Measurements from ENCODE around the gene PAM16.
A peak's percentile ranks its signal among the peaks of the same experiment; 100 is the strongest.
"Not testable (repeated sequence)": the region's sequence is repeated elsewhere in the genome, so short reads cannot be mapped to it uniquely, and the experiment has no call there.

The PAM16 gene

DNA sequence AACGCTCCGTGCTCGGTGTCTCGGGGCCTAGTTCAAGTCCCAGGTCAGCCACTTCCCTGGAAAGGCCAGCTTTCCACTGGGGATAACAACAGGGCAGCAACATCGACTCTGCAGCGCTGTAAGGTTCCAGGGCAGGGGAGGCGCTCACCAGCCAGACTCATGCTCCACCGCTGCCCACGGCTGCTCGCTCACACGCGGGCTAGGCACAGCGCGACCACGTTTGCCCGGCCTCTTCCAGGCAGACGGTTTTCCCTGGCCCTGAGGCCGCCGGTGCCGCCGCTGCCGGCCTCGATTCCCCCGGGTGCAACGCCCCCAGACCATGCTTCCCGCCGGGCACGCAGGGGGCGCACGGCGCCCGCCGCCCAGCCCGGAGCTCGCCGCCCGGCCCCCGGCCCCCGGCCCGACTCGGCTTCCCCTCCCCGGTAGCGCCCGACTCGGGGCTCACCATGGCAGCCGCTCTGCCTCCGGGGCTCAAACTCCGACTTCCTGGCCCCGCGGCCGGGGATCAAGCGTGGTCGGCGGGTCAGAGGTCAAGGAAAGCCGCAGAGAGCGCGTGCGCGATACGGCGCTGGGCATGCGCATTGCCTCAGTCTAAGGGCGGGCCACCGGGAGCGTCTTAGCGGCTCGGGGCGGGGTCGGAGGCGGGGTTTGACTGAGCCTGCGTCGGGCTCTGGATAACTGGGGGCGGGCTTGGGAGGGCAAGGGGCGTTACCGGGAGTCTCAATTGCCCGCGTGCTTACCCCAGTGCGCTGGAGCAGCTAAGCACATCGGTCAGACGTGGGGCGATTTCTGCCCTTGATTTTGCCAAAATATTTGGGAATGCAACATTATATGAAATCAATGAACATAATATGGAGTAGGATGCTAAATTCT, at the start of gene PAM16:
TSS of gene PAM16 (minus strand) at position 535 of the 873 bp plus-strand sequence. CDS start at position 448, 87 bp downstream.
- peak; percentile 96 for DNase-seq

DNA sequence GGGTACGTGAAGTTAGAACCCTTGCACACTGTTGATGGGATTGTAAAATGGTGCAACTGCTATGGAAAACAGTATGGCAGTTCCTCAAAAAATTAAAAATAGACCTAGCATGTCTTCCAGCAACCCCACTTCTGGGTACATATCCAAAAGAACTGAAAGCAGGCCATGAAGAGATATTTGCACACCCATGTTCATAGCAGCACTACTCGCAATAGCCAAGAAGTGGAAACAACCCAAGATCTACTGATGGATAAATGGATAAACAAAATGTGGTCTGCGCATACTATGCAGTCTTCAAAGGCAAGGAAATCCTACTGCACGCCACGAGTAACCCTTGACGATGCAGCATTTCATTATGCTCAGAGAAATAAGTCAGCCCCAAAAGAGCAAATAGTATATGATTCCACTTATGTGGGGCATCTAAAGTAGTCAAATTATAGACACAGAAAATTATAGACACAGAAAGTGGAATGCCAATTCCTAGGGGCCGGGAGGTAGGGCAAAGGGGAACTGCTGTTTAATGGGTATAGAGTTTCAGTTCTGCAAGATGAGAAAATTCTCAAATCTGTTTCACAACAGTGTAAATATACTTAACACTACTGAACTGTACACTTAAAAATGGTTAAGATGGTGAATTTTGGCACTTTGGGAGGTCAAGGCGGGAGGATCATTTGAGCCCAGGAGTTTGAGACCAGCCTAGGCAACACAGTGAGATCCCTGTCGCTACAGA, 48.0 kb upstream of the PAM16 start:
- no peak for DNase-seq

DNA sequence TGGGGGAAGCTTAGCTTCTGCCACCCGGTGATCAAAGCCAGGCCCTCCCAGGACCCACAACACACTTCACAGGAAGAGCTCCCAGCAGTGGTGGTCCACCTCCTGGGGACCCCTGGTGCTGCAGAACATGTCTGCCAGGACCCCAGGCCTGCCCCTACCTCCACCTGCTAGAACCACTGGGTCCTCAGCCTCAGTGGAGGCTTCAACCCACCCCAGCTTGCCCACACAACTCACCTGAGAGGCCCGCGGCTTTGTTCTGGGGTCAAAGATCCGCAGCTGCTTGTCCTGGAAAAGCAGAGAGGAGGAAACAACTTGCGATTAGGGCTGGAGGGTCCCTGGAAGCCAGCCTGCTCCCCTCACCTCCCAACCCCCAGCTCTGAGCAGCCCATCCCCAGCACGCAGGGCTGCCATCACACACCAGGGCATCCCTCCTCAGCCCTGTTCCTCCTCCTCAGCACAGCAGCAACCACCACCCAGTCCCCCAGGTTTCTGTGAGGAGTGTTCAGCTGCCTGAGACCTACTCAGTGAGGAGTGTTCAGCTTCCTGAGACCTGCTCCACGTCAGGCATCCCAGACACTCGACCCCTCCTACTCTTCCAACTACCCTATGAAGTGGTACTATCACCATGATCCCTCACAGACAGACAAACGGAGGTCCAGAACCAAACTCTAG, 44.1 kb upstream of the PAM16 start:
- no peak for DNase-seq

DNA sequence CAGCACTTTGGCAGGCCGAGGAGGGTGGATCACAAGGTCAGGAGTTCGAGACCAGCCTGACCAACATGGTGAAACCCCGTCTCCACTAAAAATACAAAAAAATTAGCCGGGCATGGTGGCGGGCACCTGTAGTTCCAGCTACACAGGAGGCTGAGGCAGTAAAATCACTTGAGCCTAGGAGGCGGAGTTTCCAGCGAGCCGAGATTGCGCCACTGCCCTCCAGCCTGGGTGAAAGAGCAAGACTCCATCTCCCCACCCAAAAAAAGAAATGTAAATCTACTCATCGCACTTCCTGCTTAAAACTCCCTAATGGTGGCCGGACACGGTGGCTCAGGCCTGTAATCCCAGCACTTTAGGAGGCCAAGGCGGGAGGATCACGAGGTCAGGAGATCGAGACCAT, 42.7 kb upstream of the PAM16 start:
- not testable (repeated sequence) for DNase-seq

DNA sequence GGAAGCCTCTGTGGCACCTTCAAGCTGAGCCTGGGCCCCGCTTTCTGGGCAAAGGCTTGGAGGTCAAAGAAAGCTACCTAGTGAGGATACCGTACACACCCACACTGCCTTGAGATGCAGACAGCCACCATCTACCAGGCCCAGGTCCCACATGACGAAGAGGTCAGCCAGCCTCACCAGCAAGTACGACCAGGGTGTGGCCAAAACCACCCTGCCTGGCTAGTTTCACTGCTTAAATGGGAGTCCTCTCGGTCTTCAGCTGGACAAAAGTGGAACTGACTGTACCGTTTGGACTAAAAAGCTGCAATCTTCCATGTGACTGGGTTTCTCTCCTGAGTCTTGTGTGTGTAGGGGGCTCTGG, 42.1 kb upstream of the PAM16 start:
- DNase-seq: no peak

DNA sequence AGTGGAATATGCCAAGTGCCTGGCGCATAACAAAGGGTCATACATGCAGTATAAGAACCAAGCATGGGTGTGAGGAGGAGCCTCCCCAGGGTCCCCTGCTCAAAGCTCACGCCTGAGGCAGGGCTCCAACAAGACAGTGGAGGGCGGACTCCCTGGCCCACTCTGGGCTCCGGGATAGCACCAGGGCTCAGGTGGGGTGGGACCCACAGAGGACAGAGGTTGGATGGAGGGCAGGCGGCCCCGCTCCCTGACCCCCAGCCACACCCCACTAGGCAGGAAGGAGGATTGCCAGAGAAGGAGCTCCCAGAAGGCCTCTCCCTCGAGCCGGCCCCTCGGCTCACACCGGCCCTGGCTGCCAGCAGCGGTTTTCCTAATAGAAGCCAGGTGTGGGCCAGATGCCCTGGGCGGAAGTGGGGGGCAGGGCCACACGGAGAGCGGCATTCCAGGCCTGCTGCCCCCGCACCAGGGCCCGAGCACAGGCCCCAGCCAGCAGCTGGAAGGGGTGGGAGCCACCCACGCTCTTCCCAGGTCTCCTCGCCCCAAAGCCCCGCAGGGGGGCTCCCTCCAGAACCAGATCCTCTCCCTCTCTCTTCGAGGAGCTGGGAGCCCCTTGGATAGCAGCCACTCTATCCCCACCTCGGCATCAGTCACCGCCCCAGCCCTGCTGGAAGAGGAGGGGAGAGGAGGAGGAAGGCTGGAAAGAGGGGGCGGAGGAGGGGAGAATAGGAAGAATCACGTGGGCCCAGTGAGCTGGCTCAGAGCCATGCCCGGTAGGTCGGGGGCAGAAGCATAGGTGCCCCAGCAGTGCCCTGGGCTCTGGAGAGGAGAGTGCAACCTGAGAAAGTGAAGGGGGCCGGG, 41.5 kb upstream of the PAM16 start:
- DNase-seq: no peak

DNA sequence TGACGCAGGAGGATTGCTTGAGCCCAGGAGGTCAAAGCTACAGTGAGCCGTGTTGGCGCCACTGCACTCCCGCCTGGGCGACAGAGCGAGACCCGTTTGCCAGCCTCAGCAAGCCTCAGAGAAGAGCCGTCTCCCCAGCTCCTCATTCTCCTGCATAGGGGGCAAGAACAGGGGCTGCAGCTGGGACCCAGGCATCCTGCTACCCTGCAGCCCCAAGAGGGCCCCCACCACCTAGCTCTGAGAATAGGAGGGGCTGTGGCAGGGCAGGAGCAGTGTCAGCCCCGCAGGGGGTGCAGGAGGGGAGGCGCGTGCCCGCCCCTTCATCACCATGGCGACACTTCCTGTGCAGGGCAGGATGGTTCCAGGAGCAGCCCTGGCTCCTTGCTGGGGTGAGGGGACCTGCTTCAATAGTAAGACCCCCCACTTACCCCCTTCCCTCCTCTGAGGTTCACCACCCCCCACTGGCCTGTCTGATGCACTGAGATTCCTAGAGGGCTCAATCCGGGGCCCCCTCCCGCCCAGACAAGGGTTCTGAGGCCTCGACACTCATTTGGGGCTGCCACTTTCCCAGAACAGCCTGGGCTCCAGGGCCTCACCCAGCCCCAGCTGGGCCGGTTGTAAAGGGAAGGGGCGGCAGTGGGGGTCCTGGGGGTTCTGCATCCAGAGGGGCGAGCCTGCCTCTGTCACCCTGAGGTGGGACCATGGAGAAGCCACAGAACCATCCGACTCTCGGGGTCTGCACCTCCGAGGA, 40.7 kb upstream of the PAM16 start:
- DNase-seq: no peak

DNA sequence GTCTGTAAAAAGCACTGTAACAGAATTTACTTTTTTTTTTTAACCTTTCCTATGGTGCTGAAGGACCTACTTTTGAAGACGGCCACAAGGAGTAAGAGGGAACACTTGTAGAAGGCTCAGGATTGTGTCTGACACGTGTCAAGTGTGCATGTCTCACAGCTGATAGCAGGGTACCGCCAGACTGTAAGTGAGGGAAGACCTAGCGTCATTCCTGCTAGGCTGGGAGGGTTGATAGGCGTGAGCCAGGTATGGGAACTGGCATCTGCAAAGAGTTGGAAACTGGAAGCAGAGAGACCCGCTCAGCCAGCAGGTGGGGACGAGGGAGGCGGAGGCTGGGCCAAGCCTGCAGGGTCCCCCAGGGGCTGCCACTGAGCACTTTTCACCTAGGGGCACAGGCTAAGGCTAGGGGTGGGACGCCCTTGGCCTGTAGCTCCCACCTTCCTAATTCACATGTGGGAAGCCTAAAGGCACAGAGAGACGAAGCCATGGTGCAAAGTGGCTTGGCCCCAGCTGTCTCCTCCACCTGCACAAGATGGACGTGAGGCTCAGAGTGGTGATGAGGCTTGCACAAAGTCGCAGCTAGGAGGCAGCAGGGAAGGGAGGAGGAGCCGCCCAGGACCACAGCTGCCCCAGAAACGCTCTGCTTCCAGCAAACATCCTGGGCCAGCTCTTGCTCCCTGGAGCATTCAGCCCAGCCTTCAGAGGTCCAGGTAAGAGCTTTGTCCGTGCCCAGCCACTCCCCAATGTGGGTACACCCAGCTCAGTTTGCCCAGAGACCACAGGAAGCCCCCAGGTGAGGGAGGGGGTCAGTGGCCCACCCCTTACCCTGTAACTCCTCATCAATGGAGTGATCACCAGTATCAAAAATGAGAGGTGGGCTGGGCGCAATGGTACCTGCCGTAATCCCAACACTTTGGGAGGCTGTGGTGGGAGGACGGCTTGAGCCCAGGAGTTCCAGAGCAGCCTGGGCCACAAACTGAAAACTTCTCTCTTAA, 39.4 kb upstream of the PAM16 start:
- no peak for DNase-seq

DNA sequence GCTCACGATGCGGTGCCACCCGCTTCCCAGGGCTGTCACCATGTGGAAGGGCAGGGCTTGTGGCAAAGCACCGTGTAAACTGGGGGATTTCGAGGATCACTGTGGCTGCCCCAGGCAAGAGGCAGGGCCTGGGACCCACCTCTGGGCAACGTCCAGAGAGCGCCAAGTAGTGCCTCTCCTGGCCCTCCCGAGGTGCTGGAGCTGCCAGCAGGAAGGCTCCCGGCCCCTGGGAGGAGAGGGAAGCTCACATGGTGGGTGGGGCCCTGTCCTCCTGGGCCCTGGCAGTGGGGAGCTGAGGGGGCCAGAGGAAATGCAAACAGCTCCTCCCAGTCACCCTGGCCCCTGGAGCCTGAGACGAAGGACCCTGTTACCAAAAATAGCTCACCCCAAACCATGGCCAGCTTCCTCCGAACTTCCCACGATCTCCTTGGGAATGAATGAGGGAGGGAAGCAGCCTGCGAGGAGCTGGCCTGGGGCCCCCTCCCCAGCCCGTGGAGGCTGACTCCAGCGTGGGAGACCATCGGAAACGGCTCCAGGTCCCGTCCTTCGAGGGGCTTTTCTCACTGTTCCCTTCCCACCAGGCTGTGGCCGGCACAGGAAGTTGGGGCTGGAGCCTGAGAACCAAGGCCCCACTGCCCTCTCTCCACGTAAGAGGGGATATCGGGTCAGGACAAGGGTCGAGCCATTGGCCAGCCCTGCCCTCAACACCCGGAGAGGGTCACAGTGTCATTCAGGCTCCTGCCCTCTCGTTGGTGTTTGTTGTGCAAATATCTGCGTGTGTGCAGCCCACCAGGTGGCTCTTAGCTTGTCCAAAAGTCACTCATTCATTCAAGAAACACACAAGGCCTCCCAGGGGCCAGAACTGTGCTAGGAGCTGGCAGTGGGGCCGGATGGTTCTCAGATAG, 38.2 kb upstream of the PAM16 start:
- no peak for DNase-seq

DNA sequence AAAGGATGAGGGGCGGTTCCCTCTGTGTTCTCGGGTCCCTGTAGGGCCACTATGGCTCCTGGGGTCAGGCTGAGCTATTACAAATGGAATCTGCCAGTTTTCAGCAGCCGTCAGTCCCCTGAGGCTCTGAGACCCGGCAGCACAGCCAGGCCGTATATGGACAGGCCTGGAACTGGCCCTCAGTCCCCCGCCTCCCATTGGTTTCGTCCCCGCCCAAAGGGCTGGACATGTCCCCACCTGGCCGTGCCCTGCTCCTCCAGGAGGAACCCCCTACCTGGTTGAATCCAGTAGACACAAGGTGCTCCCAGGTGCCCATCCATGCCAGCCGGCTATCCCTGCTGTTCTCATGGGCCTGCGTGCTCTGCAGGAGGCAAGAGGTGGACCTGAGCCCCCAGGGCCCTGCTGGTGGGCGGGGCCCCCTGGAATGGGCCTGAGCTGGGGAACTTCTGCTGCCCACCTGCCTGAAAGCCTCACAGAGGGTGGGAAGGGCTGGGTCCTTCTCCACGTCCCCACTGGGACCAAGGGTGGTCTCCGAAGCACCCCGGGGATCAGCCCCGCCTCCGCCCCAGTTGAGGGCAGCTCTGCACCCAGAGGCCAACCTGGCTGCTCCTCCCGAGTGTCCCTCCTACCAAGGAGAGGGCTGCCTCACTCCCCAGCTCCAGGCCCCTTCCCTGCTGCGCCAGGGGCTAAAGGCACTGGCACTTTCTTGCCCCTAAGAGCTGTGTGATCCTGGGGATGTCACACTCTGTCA, 37.3 kb upstream of the PAM16 start:
- no peak for DNase-seq

DNA sequence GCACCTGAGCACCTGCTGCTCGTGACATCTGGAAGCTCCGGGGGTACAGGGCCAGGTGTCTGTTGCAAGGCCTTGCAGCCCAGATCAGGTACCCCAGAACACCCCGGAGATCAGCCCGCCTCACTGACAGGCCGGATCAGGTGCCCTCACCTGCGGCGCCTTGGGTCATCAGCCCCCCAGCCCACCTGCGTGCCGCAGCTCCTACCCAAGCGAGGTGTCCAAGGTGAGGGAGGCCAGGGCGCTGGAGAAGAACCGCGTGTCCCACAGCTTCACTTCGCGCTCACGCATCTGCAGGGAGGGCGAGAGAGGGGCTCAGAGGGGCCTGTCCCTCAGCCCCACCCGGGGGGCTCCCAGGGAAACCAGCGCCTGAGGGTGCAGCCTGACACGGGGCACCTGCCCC, 36.7 kb upstream of the PAM16 start:
- DNase-seq: no peak

DNA sequence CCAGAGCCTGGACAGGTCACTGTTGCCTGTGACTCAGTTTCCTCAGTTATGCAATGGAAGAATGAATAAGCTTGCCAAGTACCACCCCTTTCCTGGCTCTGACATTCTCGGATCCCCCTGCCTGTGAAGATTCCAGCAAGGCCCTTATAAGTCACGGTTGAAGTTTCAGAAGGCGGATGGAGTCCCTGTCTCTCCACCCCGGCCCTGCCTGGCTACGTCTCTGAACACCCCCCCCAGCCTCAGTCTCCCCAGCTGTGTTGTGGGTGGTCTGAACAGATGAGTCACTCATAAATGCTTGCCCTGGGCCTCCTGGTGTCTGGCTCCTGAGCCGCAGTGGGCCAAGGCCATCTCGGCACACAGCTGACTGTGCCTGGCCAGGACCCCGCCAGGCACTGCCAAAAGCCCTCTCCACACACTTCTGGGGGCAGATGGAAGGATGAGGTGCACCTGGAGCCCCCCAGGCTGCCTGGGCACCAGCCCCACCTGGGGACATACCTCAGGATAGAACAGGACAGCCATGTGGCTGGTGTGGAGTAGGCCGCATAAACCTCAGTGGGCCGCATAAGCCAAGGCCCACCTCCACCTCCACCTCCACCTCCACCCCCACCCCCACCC, 35.9 kb upstream of the PAM16 start:
- no peak for DNase-seq

DNA sequence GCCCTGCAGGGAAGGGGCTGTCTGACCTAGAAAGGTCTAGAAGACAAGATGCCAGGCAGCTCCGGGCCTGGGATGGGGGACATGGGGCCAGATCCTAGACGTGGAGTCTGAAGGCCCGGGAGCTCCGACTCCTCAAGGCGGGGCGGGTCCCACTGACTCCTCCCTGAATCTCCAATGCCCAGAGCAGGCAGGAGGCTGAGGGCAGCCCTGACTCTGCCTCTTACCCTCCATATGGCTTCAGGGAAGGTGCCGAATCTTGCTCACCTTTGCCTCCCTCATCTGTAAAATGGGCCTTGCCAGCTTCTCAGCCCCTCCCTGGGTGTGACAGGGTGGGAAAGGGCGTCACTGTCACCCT, 35.3 kb upstream of the PAM16 start:
- DNase-seq: no peak

DNA sequence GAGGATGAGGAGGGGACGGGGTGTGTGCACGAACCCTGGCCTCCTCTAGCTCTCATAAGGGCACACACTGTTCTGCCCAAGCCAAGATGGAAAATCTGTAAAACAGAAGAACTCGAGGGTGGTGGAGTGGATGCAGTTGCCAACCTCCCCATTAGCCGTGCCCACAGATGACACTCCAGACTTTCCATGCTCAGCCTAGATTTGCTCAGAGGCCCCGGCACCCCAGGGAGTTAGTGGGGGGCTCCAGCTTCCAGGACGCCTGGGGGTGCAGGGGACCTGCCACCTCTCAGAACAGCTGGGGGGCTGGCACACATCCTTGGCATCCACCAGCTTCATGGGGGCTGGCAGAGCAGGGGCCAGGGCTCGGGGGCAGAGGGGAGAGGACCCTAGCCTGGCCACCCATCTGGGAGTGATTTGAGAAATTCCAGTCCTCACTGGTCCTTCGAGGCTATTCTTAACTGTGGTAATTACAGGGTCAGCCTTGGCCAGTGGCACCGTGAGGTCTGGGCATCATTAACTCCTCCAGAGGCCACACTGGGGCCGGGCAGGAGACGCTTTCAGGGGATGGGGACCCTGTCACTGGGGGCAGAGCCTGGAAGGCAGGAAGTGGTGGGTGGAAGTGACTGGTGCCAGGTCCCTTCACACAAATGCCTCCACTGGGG, 34.8 kb upstream of the PAM16 start:
- no peak for DNase-seq

DNA sequence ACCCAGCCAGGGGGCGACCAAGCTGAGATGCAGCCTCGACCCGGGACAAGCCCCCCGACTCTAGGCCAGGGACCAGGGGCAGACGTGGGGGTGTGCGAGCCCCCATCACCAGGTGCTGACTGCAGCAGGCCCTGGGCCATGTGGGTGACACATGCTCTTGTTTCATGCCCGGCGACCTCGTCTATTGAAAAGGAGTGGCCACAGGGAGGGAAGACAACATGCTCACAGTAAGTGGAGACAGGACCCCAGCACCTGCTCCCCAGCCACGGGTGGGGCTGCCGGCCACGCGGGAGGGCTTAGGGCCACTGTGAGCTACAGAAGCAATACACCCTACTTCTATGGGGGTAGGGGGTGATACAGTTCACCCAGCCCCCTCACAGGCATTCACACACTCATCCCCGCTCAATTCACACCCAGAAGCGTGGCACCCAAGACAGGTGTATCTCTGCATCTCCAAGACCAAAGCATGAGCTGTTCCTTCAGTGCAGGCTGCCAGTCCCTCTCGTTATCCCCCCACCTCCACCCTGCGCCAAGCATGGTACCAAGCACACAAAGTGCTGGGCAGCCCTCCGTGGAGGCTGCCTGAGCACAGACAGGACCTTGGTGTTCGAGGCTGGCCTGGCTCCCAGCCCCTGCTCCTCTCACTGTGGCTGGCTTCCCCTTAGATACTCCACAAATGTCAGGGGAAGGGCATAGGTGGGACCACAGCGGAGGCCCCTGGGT, 34.1 kb upstream of the PAM16 start:
- no peak for DNase-seq

DNA sequence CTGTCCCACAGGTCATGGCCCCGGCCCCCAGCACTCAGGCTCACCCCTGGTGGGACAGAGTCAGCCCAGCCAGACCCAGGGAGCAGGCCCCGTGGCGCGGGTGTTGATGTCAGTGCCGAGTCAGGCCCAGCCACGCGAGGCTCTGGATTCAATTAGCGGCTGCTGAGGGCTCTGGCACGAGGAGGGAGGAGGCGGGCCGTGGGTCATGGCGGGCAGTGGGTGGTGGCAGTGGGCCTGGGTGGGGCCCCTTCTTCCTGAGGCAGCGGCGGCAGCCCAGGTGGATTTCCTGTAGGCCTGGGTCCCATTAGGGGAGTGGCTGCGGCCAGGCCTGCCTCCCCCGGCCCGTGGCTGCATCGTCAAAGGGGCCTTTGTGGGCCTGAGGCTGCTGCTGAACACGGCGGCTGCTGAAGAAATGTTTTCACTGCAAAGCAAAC, 33.4 kb upstream of the PAM16 start:
- no peak for DNase-seq
